ENCODE data around the gene HDHD3.

- TF ChIP-seq CTCF (IDR thresholded peaks at IDR 0.05; ENCODE audit: low read length) (no peak), EZH2 (optimal IDR thresholded peaks at IDR 0.05; ENCODE audit: low read depth, low read length) (no peak)
These were observed 24.8 kb downstream of the HDHD3 start for GRCh38 chr9:113352006-113352405.

All from MM.1S (cell line).